Subcutaneous adipose tissue (tissue), 4 donors: ENCODE results near the gene PRRT4. TPM values are rescaled to one million over a fixed set of nuclear protein-coding genes. Genes with fewer than 3 reads are reported as not detected.

ENCODE experiments used
- total RNA-seq, 4 donors: library from RNA; depleted of rRNA; stranded (reverse); fragments of >200 nt; gene quantifications; one replicate each; pipeline ENCODE4 v1.1.0, GENCODE V29; 2016
- TF ChIP-seq, protein P1 (sequence below): fragments of 450-650 bp; IDR thresholded peaks from one replicate; pipeline ENCODE4 v1.5.1; 2016; ENCODE audit warnings: low read depth, mild to moderate bottlenecking, control low read depth, antibody characterized with exemption, moderate library complexity

Gene PRRT4
- total RNA-seq, 4 donors from 2014 or later: 0.65 to 24.7 (median 2.9) TPM

DNA sequence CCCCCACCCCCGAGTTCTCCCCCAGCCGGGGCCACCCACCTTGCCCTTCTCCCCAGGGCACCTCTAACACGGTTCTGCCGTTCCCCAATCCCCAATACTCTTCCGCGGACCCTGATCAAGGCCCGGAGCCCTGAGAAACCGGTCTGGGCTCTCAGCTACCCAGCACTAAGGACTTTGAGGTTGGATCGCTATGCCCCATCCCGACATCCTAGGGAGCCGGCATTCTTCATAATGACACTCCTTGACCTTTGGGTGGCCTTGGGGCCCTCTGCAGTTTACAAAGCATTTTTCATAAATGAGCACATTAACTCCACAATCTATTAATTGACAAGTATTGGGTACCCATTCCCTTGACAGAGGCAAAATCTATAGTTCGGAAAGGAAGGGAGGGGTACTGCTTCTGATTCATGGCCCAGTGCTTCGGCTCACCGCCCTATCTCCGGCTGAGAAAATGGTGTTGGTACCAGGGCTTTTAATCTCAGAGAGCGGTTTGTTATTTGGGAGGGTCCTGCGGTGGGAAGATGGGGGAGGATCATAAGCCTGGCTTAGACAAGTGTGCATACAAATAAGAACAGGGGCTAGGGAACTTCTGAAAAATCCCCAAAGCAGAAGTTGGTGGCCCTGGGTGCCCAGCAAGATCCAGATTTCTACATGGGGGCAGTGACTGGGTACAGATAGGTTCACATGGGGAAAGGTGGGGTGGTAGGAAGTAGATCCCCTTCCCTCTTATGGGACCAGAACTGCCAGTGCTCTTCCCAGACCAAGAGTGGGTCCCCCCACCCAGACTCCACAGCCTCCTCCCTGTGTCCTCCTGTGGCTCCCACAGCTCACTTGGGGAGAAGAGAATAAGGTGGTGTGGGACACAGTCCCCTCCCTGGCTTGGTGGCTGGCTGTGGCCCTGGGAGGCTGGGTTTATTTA, 45.1 kb upstream of the PRRT4 start:
- TF ChIP-seq, protein P1, sequence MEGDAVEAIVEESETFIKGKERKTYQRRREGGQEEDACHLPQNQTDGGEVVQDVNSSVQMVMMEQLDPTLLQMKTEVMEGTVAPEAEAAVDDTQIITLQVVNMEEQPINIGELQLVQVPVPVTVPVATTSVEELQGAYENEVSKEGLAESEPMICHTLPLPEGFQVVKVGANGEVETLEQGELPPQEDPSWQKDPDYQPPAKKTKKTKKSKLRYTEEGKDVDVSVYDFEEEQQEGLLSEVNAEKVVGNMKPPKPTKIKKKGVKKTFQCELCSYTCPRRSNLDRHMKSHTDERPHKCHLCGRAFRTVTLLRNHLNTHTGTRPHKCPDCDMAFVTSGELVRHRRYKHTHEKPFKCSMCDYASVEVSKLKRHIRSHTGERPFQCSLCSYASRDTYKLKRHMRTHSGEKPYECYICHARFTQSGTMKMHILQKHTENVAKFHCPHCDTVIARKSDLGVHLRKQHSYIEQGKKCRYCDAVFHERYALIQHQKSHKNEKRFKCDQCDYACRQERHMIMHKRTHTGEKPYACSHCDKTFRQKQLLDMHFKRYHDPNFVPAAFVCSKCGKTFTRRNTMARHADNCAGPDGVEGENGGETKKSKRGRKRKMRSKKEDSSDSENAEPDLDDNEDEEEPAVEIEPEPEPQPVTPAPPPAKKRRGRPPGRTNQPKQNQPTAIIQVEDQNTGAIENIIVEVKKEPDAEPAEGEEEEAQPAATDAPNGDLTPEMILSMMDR: no peak

- TF ChIP-seq, protein P1: no peak
Observed at GRCh38 chr7:128405471-128406313, 44.2 kb upstream of the PRRT4 start.

- TF ChIP-seq, protein P1: no peak
Observed at GRCh38 chr7:128404886-128405470, 43.5 kb upstream of the PRRT4 start.

DNA sequence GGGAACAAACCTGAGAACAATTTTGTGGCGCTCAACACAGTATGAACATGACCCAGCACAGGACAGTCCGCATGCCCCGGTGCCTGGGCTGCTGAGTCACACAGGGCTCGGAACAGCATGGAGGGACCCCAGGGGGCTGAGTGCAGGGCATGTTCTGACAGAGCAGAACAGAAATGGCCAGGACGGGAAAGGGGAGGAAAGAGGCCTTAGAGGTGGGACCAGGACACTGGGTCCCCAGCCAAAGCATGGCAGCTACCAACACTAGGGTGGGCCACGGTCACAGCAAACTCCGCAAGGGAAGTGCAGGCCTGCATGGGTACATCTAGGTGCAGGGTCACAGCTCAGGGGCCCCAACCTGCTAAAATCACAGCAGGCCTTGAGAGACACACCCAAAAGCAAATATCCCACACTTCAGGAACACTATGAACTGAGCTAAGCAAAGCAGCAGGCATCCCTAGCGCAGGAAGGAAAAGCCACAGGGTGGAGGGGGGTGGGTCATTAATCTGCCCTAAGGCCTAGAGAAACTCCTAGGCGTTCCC, 42.7 kb upstream of the PRRT4 start:
- TF ChIP-seq, protein P1: no peak

GRCh38 chr7:128403676-128404075, 42.2 kb upstream of the PRRT4 start:
- TF ChIP-seq, protein P1: no peak

DNA sequence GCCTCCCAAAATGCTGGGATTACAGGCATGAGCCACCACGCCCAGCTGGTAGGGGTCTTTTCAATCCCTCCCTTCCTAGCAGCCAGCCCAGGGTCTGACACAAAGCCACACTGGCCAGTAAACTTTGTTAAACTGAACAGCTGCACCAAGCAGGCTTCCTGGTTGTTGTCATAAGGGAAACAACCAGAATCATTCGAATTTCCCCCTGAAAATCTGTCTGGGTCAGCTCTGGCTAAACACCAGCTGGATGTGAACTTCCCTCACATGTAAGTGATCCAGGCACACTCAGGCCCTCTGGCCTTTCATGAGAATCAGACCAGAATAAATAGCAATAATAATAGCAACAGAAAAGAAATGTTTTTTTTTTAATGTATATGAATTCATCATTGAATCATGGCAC, 40.9 kb upstream of the PRRT4 start:
- TF ChIP-seq, protein P1: no peak

GRCh38 chr7:128400566-128400965, 39.1 kb upstream of the PRRT4 start:
- TF ChIP-seq, protein P1: no peak
